HG03175 (cell line): ENCODE data around the gene SYTL2.
A peak's percentile ranks its signal among the peaks of the same experiment; 100 is the strongest.

Source experiments
- ATAC-seq: cut with Tn5 transposase; IDR thresholded peaks from one replicate; pipeline ENCODE4 v1.9.1; 2021; ENCODE audit warnings: mild to moderate bottlenecking, moderate library complexity; ENCODE audit not compliant: unreplicated experiment

The SYTL2 gene

GRCh38 chr11:85764796-85765195 lies 46.1 kb downstream of the SYTL2 start:
- no peak for ATAC-seq

- no peak for ATAC-seq
These were observed 48.7 kb downstream of the SYTL2 start for GRCh38 chr11:85762226-85762625.

GRCh38 chr11:85759915-85760314 lies 51.0 kb downstream of the SYTL2 start:
- no peak for ATAC-seq

GRCh38 chr11:85758480-85759039 lies 52.4 kb downstream of the SYTL2 start:
- no peak for ATAC-seq

- ATAC-seq = no peak
These were observed 52.9 kb downstream of the SYTL2 start for GRCh38 chr11:85758026-85758425.

GRCh38 chr11:85756401-85757200 lies 54.3 kb downstream of the SYTL2 start:
- ATAC-seq = no peak

GRCh38 chr11:85755701-85756100 lies 55.2 kb downstream of the SYTL2 start:
- ATAC-seq = no peak

- ATAC-seq = no peak
These were observed 55.7 kb downstream of the SYTL2 start for GRCh38 chr11:85755285-85755684.

- peak; percentile 64 for ATAC-seq
These were observed 57.9 kb downstream of the SYTL2 start for GRCh38 chr11:85752890-85753581.

- ATAC-seq = no peak
These were observed 58.6 kb downstream of the SYTL2 start for GRCh38 chr11:85752201-85752889.

- no peak for ATAC-seq
These were observed 59.2 kb downstream of the SYTL2 start for GRCh38 chr11:85751724-85752123.

GRCh38 chr11:85750646-85751045 lies 60.3 kb downstream of the SYTL2 start:
- no peak for ATAC-seq

- ATAC-seq = no peak
These were observed 61.1 kb downstream of the SYTL2 start for GRCh38 chr11:85749884-85750283.

GRCh38 chr11:85749287-85749834 lies 61.6 kb downstream of the SYTL2 start:
- ATAC-seq = no peak

GRCh38 chr11:85748455-85748891 lies 62.5 kb downstream of the SYTL2 start:
- ATAC-seq = no peak

GRCh38 chr11:85746670-85747069 lies 64.3 kb downstream of the SYTL2 start:
- ATAC-seq = no peak

- ATAC-seq = no peak
These were observed 65.3 kb downstream of the SYTL2 start for GRCh38 chr11:85745626-85746025.

- ATAC-seq = no peak
These were observed 68.1 kb downstream of the SYTL2 start for GRCh38 chr11:85742873-85743275.

GRCh38 chr11:85742348-85742747 lies 68.6 kb downstream of the SYTL2 start:
- ATAC-seq = no peak

GRCh38 chr11:85740481-85741400 lies 70.2 kb downstream of the SYTL2 start:
- no peak for ATAC-seq
